BE2C (cell line): Measurements from ENCODE around the gene SYCN.
"Not testable (repeated sequence)": the region's sequence is repeated elsewhere in the genome, so short reads cannot be mapped to it uniquely, and the experiment has no call there.

Experiments used
- DNase-seq: peaks from one replicate; pipeline ENCODE4 v3.0.0-alpha.2; 2020
- H3K27me3 ChIP-seq: fragments of 250-450 bp; sonication (Bioruptor Pico); 2 replicates; pipeline ENCODE4 v1.5.1; 2020; ENCODE audit warnings: mild to moderate bottlenecking
- H3K36me3 ChIP-seq: fragments of 250-450 bp; sonication (Bioruptor Pico); 2 replicates; pipeline ENCODE4 v1.5.1; 2020; ENCODE audit warnings: mild to moderate bottlenecking
- H3K4me1 ChIP-seq: fragments of 250-450 bp; sonication (Bioruptor Pico); 2 replicates; pipeline ENCODE4 v1.5.1; 2020
- H3K4me3 ChIP-seq: 2 replicates; pipeline ENCODE4 v1.5.1; 2011; ENCODE audit warnings: low read depth, low read length
- H3K9me3 ChIP-seq: fragments of 250-450 bp; sonication (Bioruptor Pico); 2 replicates; pipeline ENCODE4 v1.5.1; 2020
- TF ChIP-seq, protein P1 (sequence below): IDR thresholded peaks from 2 replicates; pipeline ENCODE4 v1.5.1; 2012; ENCODE audit warnings: mild to moderate bottlenecking, low read depth, low read length

The SYCN gene

DNA sequence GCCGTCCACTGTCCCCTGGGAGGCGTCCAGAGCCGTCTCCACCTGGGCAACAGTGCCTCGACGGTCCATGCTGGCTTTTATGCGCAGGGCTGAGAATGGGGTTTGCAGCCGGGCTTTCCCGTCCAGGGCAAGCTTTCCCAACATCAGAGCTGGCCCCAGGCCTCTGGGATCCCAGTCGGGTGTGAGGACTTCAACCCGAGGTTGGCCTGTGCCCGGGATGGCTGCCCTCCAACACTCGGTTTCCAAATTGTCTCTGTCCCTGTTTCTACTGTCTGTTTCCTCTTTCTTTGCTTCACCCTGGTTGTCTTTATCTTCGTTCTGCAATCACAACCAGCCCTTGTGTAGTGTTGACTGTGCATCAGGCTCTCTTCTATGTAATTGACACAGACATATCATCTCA is 44.7 kb upstream of the SYCN start, which contains the start of gene IFNL4:
Gene IFNL4 (minus strand): TSS at position 51 of the 400 bp plus-strand sequence.
- no peaks in the 10 kb centered on the region for H3K27me3 ChIP-seq
- no peak for DNase-seq
- no peaks in the 10 kb centered on the region for H3K9me3 ChIP-seq
- H3K4me3 ChIP-seq = no peak within 1 kb of the TSS
- no peaks in the 10 kb centered on the region; the same call in 1 of the 2 replicates for H3K4me1 ChIP-seq
- H3K36me3 ChIP-seq = no peaks in the 10 kb centered on the region
- TF ChIP-seq, protein P1, sequence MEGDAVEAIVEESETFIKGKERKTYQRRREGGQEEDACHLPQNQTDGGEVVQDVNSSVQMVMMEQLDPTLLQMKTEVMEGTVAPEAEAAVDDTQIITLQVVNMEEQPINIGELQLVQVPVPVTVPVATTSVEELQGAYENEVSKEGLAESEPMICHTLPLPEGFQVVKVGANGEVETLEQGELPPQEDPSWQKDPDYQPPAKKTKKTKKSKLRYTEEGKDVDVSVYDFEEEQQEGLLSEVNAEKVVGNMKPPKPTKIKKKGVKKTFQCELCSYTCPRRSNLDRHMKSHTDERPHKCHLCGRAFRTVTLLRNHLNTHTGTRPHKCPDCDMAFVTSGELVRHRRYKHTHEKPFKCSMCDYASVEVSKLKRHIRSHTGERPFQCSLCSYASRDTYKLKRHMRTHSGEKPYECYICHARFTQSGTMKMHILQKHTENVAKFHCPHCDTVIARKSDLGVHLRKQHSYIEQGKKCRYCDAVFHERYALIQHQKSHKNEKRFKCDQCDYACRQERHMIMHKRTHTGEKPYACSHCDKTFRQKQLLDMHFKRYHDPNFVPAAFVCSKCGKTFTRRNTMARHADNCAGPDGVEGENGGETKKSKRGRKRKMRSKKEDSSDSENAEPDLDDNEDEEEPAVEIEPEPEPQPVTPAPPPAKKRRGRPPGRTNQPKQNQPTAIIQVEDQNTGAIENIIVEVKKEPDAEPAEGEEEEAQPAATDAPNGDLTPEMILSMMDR = no peak

DNA sequence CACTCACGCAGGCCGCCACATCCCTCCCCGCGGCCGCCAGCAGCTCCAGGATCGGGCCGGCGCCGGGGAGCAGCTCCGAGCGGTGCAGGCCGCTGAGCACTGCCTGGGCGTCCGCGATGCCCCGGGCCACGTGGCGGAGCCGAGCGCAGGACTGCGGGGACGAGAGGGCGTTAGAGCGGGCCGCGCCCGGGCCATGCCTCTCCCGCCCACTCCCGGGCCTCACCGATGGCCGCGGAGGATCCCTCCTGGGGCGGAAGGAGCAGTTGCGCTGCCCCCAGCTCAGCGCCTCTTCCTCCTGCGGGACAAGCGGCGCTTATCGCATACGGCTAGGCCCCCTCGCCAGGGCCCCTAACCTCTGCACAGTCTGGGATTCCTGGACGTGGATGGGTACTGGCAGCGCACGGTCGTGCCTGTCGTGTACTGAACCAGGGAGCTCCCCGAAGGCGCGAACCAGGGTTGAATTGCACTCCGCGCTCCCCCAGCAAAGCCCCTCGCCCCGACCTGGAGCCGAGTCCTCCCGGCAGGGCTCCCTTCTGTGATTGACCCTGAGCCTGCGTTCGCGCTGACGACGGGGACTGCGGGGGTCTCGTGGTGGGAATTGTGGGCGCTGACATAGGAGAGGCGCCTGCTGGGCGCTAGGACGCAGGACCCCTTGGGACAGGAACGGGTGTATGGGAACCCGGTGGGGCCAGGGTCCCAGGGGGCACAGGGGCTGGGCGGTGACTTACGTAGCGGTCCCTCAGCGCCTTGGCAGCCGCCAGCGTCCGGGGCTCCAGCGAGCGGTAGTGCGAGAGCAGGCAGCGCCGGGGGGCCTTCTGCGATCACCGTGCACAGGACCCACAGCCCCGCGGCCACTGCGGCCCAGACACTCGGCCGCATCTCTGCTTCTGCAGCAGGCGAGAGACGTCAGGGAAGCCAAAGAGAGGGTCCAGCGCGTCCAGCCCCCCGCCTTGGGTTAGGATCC is 43.9 kb upstream of the SYCN start:
- TF ChIP-seq, protein P1 = no peak
- Histone ChIP-seq H3K4me1 (no peaks in the 10 kb centered on the region; the same call in 1 of the 2 replicates), H3K4me3 (no peak overlapping the region), H3K36me3 (no peaks in the 10 kb centered on the region), H3K9me3 (no peaks in the 10 kb centered on the region), H3K27me3 (no peaks in the 10 kb centered on the region)
- DNase-seq = no peak

DNA sequence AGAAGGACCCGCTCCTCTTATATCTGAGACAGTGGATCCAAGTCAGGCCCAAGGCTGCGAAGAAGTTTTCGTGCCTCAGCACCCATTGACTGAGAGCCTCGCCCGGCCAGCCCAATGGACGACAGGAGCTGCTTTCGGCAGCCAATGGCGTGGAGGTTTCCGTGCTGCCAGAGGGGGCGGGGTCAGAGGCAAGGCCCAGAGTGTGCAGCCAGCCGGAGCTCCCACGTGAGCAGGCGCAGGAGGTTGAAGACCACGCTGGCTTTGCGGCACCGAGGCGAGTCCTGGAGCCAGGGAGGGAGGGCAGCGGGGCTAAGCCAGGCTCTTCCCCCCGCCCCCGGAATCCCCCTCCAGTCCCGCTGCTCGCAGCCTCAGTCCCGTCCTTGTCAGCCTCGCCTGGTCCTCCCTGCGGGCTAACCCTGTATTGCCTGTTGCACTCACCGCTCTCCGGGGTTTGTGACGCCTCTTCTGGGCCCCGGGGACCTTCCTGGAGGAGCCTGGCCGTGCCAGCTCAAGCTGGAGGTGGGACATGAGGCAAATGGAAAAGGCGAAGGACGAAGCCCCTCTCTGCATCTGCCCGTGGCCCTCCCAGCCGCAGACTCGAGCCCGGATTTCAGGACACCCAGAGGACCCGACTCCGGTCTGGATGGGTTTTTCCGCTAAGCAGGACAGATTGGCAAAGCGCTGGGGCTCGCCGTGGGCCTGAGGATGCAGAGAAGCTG is 43.0 kb upstream of the SYCN start:
- Histone ChIP-seq H3K9me3 (no peaks in the 10 kb centered on the region), H3K4me1 (no peaks in the 10 kb centered on the region), H3K4me3 (no peak overlapping the region), H3K36me3 (no peaks in the 10 kb centered on the region), H3K27me3 (no peaks in the 10 kb centered on the region)
- TF ChIP-seq, protein P1 = no peak
- DNase-seq = peak; percentile 43

DNA sequence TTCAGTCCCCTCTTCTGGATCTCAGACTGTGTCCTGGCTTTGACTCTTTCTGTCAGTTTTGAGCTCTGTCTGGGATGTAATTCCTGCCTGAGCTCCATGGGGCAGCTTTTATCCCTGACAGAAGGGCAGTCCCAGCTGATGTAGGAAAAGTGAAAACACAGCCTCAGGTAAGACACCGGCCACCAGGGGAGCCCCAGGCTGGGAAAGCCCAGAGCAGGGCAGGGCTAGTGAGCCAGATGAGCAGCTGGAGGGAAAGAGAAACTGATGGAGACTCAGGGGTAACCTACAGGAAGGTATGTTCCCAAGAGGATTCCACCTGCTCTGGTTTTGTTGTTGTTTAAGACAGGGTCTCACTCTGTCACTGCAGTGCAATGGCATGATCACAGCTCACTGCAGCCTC is 41.1 kb upstream of the SYCN start:
- H3K4me3 ChIP-seq, DNase-seq, H3K36me3 ChIP-seq, H3K4me1 ChIP-seq, H3K27me3 ChIP-seq, H3K9me3 ChIP-seq: not testable (repeated sequence)

DNA sequence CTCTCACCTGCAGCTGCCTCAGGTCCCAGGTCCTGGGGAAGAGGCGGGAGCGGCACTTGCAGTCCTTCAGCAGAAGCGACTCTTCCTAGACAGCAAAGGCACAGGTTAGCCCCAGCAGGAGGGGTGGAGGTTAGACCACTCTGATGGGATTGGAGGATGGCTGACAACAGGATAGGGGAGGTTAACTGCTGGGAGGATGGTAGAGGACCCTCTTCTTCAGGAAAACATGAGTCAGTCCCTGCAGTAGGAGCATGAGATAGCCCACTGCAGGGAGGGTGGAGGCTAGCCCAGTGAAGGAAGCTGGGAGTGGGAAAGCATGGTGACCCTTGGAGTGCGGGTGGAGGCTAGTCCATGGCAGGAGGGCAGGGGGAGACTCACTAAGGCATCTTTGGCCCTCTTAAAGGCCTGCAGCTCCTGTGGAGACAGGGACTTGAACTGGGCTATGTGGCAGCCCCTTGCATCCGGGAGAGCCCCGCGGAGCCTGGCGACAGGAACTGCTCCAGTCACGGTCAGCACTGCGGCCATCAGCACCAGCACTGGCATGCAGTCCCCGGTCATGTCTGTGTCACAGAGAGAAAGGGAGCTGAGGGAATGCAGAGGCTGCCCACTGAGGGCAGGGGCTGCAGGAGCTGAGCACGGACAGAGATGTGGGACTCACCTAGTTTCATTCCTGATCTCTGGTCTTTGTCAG is 40.5 kb upstream of the SYCN start, which contains the start of gene IFNL3:
Gene IFNL3 (minus strand): TSS at position 597 of the 691 bp plus-strand sequence. CDS start 39 bp downstream, at position 558.
- not testable (repeated sequence) for H3K4me1 ChIP-seq, DNase-seq, H3K9me3 ChIP-seq, H3K27me3 ChIP-seq, H3K4me3 ChIP-seq, H3K36me3 ChIP-seq

DNA sequence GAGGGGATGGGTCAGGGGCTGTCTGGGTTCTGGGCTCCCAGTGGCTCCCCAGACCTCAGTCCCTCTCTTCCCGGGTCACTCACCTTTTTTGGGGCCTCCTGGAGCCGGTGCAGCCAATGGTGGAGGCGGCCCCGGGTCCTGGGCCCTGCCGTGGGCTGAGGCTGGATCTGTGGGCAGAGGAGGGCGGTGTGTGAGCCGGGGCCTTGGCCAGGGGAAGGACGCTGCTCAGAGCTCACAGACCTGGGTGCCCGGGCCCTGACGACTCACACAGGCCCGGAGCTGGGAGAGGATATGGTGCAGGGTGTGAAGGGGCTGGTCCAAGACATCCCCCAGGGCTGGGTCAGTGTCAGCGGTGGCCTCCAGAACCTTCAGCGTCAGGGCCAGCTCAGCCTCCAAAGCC is 39.7 kb upstream of the SYCN start:
- H3K4me1 ChIP-seq, H3K27me3 ChIP-seq, H3K36me3 ChIP-seq, H3K9me3 ChIP-seq, H3K4me3 ChIP-seq, DNase-seq: not testable (repeated sequence)

DNA sequence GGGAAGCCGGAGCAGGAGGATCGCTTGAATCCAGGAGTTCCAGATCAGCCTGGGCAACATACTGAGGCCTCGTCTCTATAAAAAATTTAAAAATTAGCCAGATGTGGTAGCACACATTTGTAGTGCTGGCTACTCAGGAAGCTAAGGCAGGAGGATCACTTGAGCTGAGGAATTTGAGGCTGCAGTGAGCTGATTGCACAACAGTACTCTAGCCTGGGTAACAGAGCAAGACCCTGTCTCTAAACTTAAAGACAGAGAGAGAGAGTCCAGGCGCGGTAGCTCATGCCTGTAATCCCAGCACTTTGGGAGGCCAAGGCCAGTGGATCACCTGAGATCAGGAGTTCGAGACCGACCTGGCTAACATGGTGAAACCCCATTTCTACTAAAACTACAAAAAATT is 36.4 kb upstream of the SYCN start:
- Histone ChIP-seq H3K4me3 (no peak overlapping the region), H3K36me3 (no peaks in the 10 kb centered on the region), H3K27me3 (no peaks in the 10 kb centered on the region), H3K4me1 (no peaks in the 10 kb centered on the region), H3K9me3 (no peaks in the 10 kb centered on the region)
- TF ChIP-seq, protein P1 = no peak
- DNase-seq = no peak
